SKM-1 (cell line): ENCODE results near the gene CYREN.

Source experiments
- DNase-seq: peaks from one replicate; lab custom pipeline; 2025; ENCODE audit not compliant: unreplicated experiment; lab: John Stamatoyannopoulos, UW

The CYREN gene

GRCh38 chr7:135197906-135198655 lies 27.6 kb upstream of the CYREN start:
- no peak for DNase-seq

- no peak for DNase-seq
Measured at GRCh38 chr7:135197343-135197742, 26.8 kb upstream of the CYREN start.

GRCh38 chr7:135195968-135196629 lies 25.6 kb upstream of the CYREN start:
- DNase-seq = no peak

- DNase-seq = no peak
Measured at GRCh38 chr7:135195156-135195555, 24.6 kb upstream of the CYREN start.

DNA sequence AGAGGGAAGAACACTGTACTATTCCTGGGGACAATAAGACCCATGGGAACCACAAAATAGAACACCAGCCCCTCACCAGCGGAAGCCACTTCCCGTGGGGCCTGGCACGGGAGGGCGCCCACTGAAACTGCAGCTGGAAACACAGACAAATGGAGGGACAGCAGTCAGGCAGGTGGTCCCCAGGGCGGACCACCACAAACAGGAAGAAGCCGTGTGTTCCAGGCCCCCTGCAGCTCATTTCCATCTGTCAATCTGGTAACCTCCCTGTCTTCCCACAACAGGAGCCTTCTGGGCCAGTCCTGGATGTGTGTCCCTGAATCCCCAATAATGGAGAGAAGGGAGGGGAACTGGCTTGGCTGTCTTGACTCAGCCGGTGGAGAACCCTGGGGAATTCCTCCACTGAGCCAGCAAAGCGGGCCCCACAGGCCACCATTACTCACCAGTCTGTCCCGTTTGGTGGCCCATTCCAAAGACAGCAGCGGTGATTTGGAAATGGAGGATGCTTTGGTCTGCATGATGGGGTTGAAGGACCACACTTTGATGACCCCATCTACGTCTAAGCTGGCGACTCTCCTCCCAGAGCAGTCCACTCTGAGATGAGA lies 24.1 kb upstream of the CYREN start:
- no peak for DNase-seq

DNA sequence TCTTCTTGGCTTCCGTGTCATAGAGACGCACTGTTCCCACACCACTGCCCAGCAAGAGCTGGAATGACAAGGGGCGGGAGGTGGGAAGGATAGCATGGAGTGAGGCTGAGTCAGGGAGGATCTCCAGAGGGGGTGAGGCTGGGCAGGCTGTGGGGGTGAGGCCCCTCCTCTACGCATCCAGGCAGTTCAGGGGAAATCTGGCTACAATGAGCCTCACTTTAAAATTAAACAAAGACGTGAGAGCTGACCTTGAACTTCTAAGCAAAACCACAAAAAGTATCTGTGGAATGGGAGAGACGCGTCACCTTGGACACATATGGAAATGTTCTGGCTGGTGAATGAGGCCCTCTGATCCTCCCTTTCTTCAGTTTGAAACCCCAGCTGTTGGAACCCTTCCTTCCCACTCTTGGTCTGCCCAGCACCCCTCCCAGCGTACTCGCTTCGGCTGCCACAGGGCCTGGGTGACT lies 23.1 kb upstream of the CYREN start:
- DNase-seq = no peak

DNA sequence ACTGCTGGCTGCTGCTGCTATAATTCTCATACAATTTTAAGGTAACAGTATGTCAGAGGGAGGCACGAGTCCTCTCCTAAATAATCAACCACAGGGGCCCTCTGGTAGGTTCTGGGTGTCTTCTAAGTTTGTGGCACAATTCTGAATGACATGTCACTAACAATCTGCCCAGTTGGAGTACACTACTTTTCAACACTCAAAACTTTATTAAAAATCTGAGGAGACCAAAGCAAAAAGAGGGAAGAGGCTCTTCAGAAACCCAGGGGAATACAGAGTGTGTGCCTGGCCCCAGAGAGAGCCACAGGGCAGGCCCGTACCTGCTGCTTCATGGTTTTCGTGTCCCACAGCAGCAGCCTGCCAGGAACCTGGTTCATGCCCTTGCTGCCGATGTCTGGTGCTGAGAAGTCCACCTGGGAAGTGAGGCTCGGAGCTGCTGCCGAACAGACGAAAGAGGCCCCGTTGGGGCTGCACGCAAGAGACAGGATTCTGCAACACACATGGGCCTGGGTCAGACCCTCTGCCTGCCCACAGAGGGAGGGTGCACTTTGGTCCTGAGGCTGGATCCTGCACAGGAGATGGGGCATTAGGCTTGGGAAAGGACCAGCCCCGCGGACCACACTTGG lies 22.5 kb upstream of the CYREN start:
- no peak for DNase-seq

GRCh38 chr7:135190703-135191102 lies 20.2 kb upstream of the CYREN start:
- no peak for DNase-seq

DNA sequence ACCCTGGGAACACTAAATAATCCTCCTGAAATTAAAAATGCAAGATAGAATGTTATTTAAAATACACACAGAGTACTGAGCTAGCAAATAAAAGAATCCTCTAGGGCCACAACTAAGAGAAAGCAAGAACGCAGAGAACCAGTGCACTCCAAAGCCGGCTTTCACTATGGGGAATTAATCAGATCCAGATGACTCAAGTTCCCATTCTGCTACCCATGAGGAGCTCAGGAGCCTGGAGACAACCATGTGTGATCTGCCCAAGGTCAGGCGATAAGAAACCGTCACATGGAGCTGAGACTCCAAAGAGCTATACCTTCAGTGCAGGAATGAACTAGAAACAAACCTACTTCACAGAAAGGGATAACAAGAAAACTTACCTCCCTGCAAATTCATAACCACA lies 19.5 kb upstream of the CYREN start:
- no peak for DNase-seq

GRCh38 chr7:135189221-135189662 lies 18.7 kb upstream of the CYREN start:
- DNase-seq = no peak

- DNase-seq = no peak
Measured at GRCh38 chr7:135188298-135188984, 17.9 kb upstream of the CYREN start.

- DNase-seq = no peak
Measured at GRCh38 chr7:135186841-135187253, 16.3 kb upstream of the CYREN start.

- no peak for DNase-seq
Measured at GRCh38 chr7:135186261-135186540, 15.7 kb upstream of the CYREN start.

DNA sequence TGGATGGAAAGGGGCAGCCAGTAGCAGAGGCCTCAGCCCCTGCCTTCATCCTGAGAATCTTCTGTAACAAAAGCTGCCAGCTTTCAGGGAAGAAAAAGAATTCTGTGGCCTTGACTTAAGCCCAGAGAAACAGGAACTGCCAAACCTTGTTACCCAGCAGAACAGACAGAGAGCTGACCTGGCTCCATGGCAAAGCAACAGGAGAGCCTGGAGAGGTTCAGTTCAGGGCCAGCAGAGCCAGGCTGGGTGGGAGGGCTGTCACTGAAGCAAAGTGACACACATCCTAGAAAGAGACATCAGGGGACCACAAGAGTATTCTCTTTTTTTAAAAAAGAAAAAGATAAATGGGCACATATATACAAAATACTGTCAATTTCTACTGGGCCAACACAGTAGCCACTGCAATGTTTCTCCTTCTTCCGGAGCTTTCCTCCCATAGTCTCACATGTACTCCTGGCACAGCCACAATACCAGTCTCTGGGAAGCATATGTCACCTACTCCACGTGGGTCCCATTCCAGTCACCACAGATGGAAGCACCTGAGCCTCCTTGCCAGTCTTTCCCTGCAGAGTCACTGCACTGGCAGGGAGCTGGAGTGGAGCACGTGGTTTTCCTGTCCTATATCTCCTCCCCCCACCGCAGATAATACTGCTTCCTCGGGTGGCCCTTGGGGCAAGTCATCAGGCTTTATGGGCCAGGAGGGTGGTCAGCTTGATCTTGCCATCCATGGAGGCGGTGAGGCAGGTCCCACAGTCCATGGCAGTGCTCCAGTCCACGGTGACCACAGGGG lies 15.2 kb upstream of the CYREN start:
- no peak for DNase-seq

DNA sequence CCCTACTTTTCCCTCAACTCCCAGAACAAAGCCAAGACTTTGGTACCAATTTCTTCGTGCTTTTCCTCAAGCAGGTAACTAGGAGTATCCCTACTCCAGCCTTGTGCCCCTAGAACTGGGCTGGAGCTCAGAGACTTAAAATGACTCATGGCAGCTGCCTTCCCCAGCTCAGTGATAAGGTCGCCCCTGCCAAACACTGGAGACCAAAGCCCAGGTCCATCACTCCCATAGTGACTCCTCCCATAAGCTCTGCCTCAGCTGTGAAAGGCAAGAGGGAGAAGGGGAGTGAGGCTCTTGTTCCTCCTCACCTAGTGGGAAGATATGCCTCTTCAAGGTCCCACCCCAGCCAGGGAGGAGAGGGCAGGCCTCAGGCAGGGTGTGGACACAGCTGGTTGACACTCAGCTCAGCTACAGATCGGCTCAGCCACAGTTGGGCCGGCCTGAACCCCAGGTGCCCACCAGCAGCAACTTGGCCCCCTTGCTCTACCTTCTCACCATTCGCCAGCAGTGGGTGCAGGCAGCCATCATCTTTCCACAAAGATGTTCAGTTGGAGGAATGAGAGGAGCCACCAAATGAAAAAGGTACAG lies 13.8 kb upstream of the CYREN start:
- no peak for DNase-seq

GRCh38 chr7:135183478-135183877 lies 13.0 kb upstream of the CYREN start:
- DNase-seq = no peak

DNA sequence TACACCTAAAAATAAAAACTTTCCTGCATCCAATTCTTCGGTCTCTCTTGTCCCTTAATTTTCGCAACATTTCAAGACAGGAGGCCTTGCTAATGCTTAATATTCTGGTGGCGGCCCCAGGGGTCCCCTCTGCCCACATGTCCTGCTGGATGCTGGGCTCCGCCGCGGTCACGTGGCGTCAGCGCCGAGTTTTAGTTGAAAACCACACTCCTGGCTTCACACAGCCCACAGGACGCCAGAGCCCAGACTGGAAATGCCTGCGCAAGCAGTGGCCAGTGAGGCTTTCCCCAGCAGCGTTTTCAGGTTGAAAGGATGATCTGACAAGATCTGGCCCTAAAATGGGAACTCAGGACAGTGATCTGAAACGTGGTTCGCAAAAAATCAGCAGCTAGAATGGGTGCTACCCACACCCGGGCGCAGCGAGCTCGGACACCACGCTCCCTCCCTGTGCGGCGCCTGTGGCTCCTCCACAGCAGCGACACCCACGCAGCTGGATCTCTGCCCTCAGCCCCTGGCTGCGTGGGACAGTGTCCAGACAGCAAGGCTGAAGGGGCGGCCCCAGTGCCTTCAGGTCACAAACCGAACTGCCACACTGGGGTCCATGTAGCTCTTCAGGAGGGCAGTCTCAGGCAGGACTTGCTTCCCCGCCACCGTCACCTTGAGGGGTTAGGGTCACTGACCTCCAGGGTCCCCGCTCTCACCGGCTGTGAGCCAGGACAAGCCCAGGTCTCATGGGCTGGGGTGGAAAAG lies 11.6 kb upstream of the CYREN start:
- DNase-seq = no peak

GRCh38 chr7:135181261-135181928 lies 10.9 kb upstream of the CYREN start:
- no peak for DNase-seq

- no peak for DNase-seq
Measured at GRCh38 chr7:135180122-135180521, 9.6 kb upstream of the CYREN start.
